ENCODE data around the gene ATP9A. TPM values are rescaled to one million over a fixed set of nuclear protein-coding genes. Genes with fewer than 3 reads are reported as not detected.

The ATP9A gene
- total and polyA plus RNA-seq, 2 donors: 17.9 to 25.6 TPM

GRCh38 chr20:51584116-51584515 is 184.1 kb downstream of the ATP9A start:
- no peak for DNase-seq (ENCODE audit: extremely low spot score)
- Histone ChIP-seq H3K27ac (ENCODE audit: low read depth) (no peak overlapping the region), H3K4me1 (ENCODE audit: insufficient read depth) (no peaks in the 10 kb centered on the region), H3K4me3 (ENCODE audit: low read depth, low read length) (no peak overlapping the region), H3K36me3 (ENCODE audit: insufficient read depth) (no peaks in the 10 kb centered on the region)
- WGBS: 91% methylated on average over 8 of the region's 8 CpGs

- no peak overlapping the region for H3K27ac ChIP-seq (ENCODE audit: low read depth)
- no peak overlapping the region for H3K4me3 ChIP-seq (ENCODE audit: low read depth, low read length)
- no peak for DNase-seq (ENCODE audit: extremely low spot score)
- H3K4me1 ChIP-seq (ENCODE audit: insufficient read depth): no peaks in the 10 kb centered on the region
- WGBS: 95% methylated on average over 14 of the region's 14 CpGs
- no peaks in the 10 kb centered on the region for H3K36me3 ChIP-seq (ENCODE audit: insufficient read depth)
These were observed 184.7 kb downstream of the ATP9A start for GRCh38 chr20:51583499-51583898.

- WGBS: 91% methylated on average over 13 of the region's 13 CpGs
- no peak overlapping the region for H3K4me3 ChIP-seq (ENCODE audit: low read depth, low read length)
- no peaks in the 10 kb centered on the region for H3K4me1 ChIP-seq (ENCODE audit: insufficient read depth)
- no peak overlapping the region for H3K27ac ChIP-seq (ENCODE audit: low read depth)
- no peak for DNase-seq (ENCODE audit: extremely low spot score)
- H3K36me3 ChIP-seq (ENCODE audit: insufficient read depth): no peaks in the 10 kb centered on the region
These were observed 185.1 kb downstream of the ATP9A start for GRCh38 chr20:51583073-51583472.

- Histone ChIP-seq H3K4me1 (ENCODE audit: insufficient read depth) (no peaks in the 10 kb centered on the region), H3K36me3 (ENCODE audit: insufficient read depth) (no peaks in the 10 kb centered on the region)
These were observed 186.6 kb downstream of the ATP9A start for GRCh38 chr20:51581571-51581970.

GRCh38 chr20:51579137-51579536 is 189.1 kb downstream of the ATP9A start:
- Histone ChIP-seq H3K4me1 (ENCODE audit: insufficient read depth) (no peaks in the 10 kb centered on the region), H3K27ac (ENCODE audit: low read depth) (no peak overlapping the region), H3K36me3 (ENCODE audit: insufficient read depth) (no peaks in the 10 kb centered on the region), H3K4me3 (ENCODE audit: low read depth, low read length) (no peak overlapping the region)
- no peak for DNase-seq (ENCODE audit: extremely low spot score)
- 74% methylated on average over 8 of the region's 8 CpGs for WGBS

More at GRCh38 chr20:51581571-51581970, 186.6 kb downstream of the ATP9A start:
- DNase-seq (ENCODE audit: extremely low spot score): no peak
- H3K4me3 ChIP-seq (ENCODE audit: low read depth, low read length): no peak overlapping the region
- H3K27ac ChIP-seq (ENCODE audit: low read depth): no peak overlapping the region

GRCh38 chr20:51578145-51578459 is 190.1 kb downstream of the ATP9A start:
- Histone ChIP-seq H3K4me3 (ENCODE audit: low read depth, low read length) (no peak overlapping the region), H3K27ac (ENCODE audit: low read depth) (no peak overlapping the region), H3K4me1 (ENCODE audit: insufficient read depth) (no peaks in the 10 kb centered on the region), H3K36me3 (ENCODE audit: insufficient read depth) (no peaks in the 10 kb centered on the region)
- no peak for DNase-seq (ENCODE audit: extremely low spot score)
- WGBS: 89% methylated on average over 2 of the region's 2 CpGs

- no peak overlapping the region for H3K4me3 ChIP-seq (ENCODE audit: low read depth, low read length)
- no peak overlapping the region for H3K27ac ChIP-seq (ENCODE audit: low read depth)
- no peaks in the 10 kb centered on the region for H3K36me3 ChIP-seq (ENCODE audit: insufficient read depth)
- 94% methylated on average over 11 of the region's 11 CpGs for WGBS
- H3K4me1 ChIP-seq (ENCODE audit: insufficient read depth): no peaks in the 10 kb centered on the region
- DNase-seq (ENCODE audit: extremely low spot score): no peak
These were observed 190.6 kb downstream of the ATP9A start for GRCh38 chr20:51577432-51578144.

GRCh38 chr20:51575486-51575885 is 192.7 kb downstream of the ATP9A start:
- H3K4me1 ChIP-seq (ENCODE audit: insufficient read depth): no peaks in the 10 kb centered on the region
- H3K36me3 ChIP-seq (ENCODE audit: insufficient read depth): no peaks in the 10 kb centered on the region
- DNase-seq (ENCODE audit: extremely low spot score): no peak
- H3K4me3 ChIP-seq (ENCODE audit: low read depth, low read length): no peak overlapping the region
- H3K27ac ChIP-seq (ENCODE audit: low read depth): no peak overlapping the region
- WGBS: 89% methylated on average over 3 of the region's 3 CpGs

- Histone ChIP-seq H3K4me3 (ENCODE audit: low read depth, low read length) (no peak overlapping the region), H3K4me1 (ENCODE audit: insufficient read depth) (no peaks in the 10 kb centered on the region), H3K36me3 (ENCODE audit: insufficient read depth) (no peaks in the 10 kb centered on the region), H3K27ac (ENCODE audit: low read depth) (no peak overlapping the region)
- WGBS: 93% methylated on average over 6 of the region's 6 CpGs
- no peak for DNase-seq (ENCODE audit: extremely low spot score)
These were observed 193.7 kb downstream of the ATP9A start for GRCh38 chr20:51574248-51575033.

GRCh38 chr20:51573576-51574243 is 194.5 kb downstream of the ATP9A start:
- WGBS: 36% methylated on average over 8 of the region's 8 CpGs
- Histone ChIP-seq H3K36me3 (ENCODE audit: insufficient read depth) (no peaks in the 10 kb centered on the region), H3K27ac (ENCODE audit: low read depth) (no peak overlapping the region), H3K4me3 (ENCODE audit: low read depth, low read length) (no peak overlapping the region), H3K4me1 (ENCODE audit: insufficient read depth) (no peaks in the 10 kb centered on the region)
- no peak for DNase-seq (ENCODE audit: extremely low spot score)

- Histone ChIP-seq H3K4me3 (ENCODE audit: low read depth, low read length) (no peak overlapping the region), H3K4me1 (ENCODE audit: insufficient read depth) (no peaks in the 10 kb centered on the region), H3K27ac (ENCODE audit: low read depth) (no peak overlapping the region), H3K36me3 (ENCODE audit: insufficient read depth) (no peaks in the 10 kb centered on the region)
- no peak for DNase-seq (ENCODE audit: extremely low spot score)
- WGBS: 81% methylated on average over 4 of the region's 4 CpGs
These were observed 196.8 kb downstream of the ATP9A start for GRCh38 chr20:51571460-51571794.

GRCh38 chr20:51570739-51571459 is 197.3 kb downstream of the ATP9A start:
- Histone ChIP-seq H3K27ac (ENCODE audit: low read depth) (no peak overlapping the region), H3K4me1 (ENCODE audit: insufficient read depth) (no peaks in the 10 kb centered on the region), H3K36me3 (ENCODE audit: insufficient read depth) (no peaks in the 10 kb centered on the region), H3K4me3 (ENCODE audit: low read depth, low read length) (no peak overlapping the region)
- WGBS: 21% methylated on average over 16 of the region's 16 CpGs
- no peak for DNase-seq (ENCODE audit: extremely low spot score)

- Histone ChIP-seq H3K27ac (ENCODE audit: low read depth) (no peak overlapping the region), H3K36me3 (ENCODE audit: insufficient read depth) (no peaks in the 10 kb centered on the region), H3K4me3 (ENCODE audit: low read depth, low read length) (no peak overlapping the region), H3K4me1 (ENCODE audit: insufficient read depth) (no peaks in the 10 kb centered on the region)
- WGBS: 69% methylated on average over 25 of the region's 25 CpGs
- DNase-seq (ENCODE audit: extremely low spot score): no peak
These were observed 198.1 kb downstream of the ATP9A start for GRCh38 chr20:51569815-51570738.

All from urinary bladder (tissue), 4 donors.